Ascending aorta (tissue), 2 donors: ENCODE results near the gene ZNF785. TPM values are rescaled to one million over a fixed set of nuclear protein-coding genes. Genes with fewer than 3 reads are reported as not detected.
"Not testable (repeated sequence)": the region's sequence is repeated elsewhere in the genome, so short reads cannot be mapped to it uniquely, and the experiment has no call there.

ENCODE experiments used
- DNase-seq, 2 donors: peaks; one replicate each; pipeline ENCODE4 v3.0.0-alpha.2; 2019; ENCODE audit warnings: low spot score in 2 of 2
- H3K27ac ChIP-seq, 2 donors: fragments of 200-600 bp; sonication (generic); one replicate each; pipeline ENCODE4 v1.5.1; 2016 to 2017; ENCODE audit warnings: mild to moderate bottlenecking in 1 of 2
- H3K27me3 ChIP-seq: fragments of 200-600 bp; sonication (generic); one replicate; pipeline ENCODE4 v1.5.1; 2017
- H3K36me3 ChIP-seq, 2 donors: fragments of 200-600 bp; sonication (generic); one replicate each; pipeline ENCODE4 v1.5.1; 2016
- H3K4me1 ChIP-seq, 2 donors: fragments of 200-600 bp; sonication (generic); one replicate each; pipeline ENCODE4 v1.5.1; 2016 to 2017; ENCODE audit warnings: mild to moderate bottlenecking in 1 of 2
- H3K4me3 ChIP-seq, 2 donors: fragments of 200-600 bp; sonication (generic); one replicate each; pipeline ENCODE4 v1.5.1; 2016 to 2017; ENCODE audit warnings: mild to moderate bottlenecking in 1 of 2
- H3K9me3 ChIP-seq, 2 donors: fragments of 200-600 bp; sonication (generic); one replicate each; pipeline ENCODE4 v1.5.1; 2016
- CTCF ChIP-seq, 3 experiments: fragments of 200-600 bp in 2 of 3; fragments of 450-650 bp in 1 of 3; sonication (generic) in 2 of 3; IDR thresholded peaks; one replicate each; pipeline ENCODE4 v1.5.1; 2016 to 2019; ENCODE audit warnings: antibody characterized with exemption in 3 of 3, mild to moderate bottlenecking in 1 of 3, moderate library complexity in 1 of 3
- intact Hi-C: fragments of 100-400 bp; cut with DNase I; formaldehyde crosslinking; loops from one replicate; pipeline ENCODE4 v1.15.1; 2023
- total RNA-seq: library from RNA; depleted of rRNA; stranded (reverse); fragments of >200 nt; gene quantifications from one replicate; pipeline ENCODE4 v1.1.0, GENCODE V29; 2016

ZNF785 gene
- 12.1 TPM for total RNA-seq

DNA sequence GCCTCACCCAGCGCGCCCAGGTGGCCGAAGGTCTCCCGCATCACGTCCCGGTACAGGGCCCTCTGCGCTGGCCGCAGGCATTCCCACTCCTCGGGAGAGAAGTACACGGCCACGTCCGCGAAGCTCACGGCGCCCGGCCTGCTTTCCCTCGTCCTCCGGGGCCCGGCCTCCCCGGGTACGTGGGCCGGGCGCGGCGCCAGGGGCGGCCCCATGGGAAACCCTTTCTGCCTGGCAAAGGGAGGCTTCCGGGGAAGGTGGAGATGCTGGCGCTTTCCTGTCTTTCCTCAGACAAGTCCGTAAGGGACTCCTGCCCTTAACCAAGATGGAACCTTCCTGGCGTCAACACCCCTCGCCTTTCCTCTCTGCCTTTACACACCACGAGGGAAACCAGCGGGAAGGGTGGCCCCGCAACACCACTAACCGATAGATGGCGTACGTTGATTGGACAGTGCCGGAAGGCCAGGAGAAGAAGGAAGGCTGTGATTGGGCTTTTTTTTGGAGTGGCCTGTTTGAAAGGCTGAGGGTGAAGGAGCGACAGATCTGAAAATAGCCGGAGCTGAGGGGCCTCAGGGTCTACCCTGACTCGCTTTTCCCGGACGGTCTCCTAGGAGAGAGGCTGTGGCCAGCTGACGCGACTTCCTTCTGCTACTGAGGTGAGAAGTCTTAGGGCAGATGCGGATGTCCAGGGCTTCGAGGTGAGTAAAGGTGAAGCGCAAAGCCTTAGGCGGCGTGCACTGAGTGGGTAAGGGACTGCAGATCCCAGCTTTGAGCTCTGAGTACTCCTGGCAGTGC lies at the start of gene ZNF785:
ZNF785 (minus strand) TSS at position 298 of the 792 bp plus-strand sequence; CDS start at position 212, 86 bp downstream.
- Histone ChIP-seq H3K36me3 (peaks cover 10 to 29% of the 10 kb centered on the region in 2 donors), H3K27me3 (no peaks in the 10 kb centered on the region), H3K4me3 (peak within 1 kb of the TSS; percentile 82 to 90), H3K9me3 (no peaks in the 10 kb centered on the region), H3K4me1 (peaks cover 0 to 16% of the 10 kb centered on the region in 2 donors), H3K27ac (peak within 1 kb of the TSS; percentile 92 to 93)
- peak; percentile 97 to 99 for DNase-seq
- peak in 2 of 3 experiments; percentile 17 to 23 for TF ChIP-seq CTCF (IDR thresholded peaks at IDR 0.05)
- intact Hi-C loops: loop anchor here (1.0 to 2.0 kb wide), 8 partner anchors 13 to 73 kb away; partner anchors contain the start of genes FBRS, PRR14, ZNF689 and ZNF764

GRCh38 chr16:30633526-30633925 lies 48.0 kb upstream of the ZNF785 start:
- H3K4me1 ChIP-seq: peaks cover 0 to 10% of the 10 kb centered on the region in 2 donors
- no peaks in the 10 kb centered on the region for H3K9me3 ChIP-seq
- intact Hi-C loops: loop anchor here (5.0 kb wide), 1 partner anchor 101 kb away; the partner anchor contains the start of gene ZNF747
- peak overlapping the region; percentile 68 to 73 for H3K27ac ChIP-seq
- H3K27me3 ChIP-seq: no peaks in the 10 kb centered on the region
- TF ChIP-seq CTCF (IDR thresholded peaks at IDR 0.05): no peak
- peak overlapping the region; percentile 64 to 69 for H3K4me3 ChIP-seq
- no peaks in the 10 kb centered on the region for H3K36me3 ChIP-seq
- DNase-seq: no peak

GRCh38 chr16:30632454-30632853 lies 47.0 kb upstream of the ZNF785 start:
- intact Hi-C loops: loop anchor here (5.0 kb wide), 1 partner anchor 100 kb away; the partner anchor contains the start of gene ZNF747
- H3K36me3 ChIP-seq, DNase-seq, H3K9me3 ChIP-seq, H3K27ac ChIP-seq, H3K27me3 ChIP-seq, H3K4me3 ChIP-seq: not testable (repeated sequence)
- H3K4me1 ChIP-seq: peaks cover 0 to 12% of the 10 kb centered on the region in 2 donors

- peak in 1 of 2 donors; percentile 93 for DNase-seq
- peak overlapping the region in 1 of 2 donors; percentile 40 for H3K4me3 ChIP-seq
- peaks cover 0 to 3% of the 10 kb centered on the region in 2 donors for H3K4me1 ChIP-seq
- no peaks in the 10 kb centered on the region for H3K27me3 ChIP-seq
- H3K36me3 ChIP-seq: no peaks in the 10 kb centered on the region
- intact Hi-C loops: loop anchor here (1.0 kb wide), 1 partner anchor 19 kb away; the partner anchor contains the start of gene ZNF689
- TF ChIP-seq CTCF (IDR thresholded peaks at IDR 0.05): peak; percentile 76 to 89 (median 85)
- no peaks in the 10 kb centered on the region for H3K9me3 ChIP-seq
- H3K27ac ChIP-seq: no peak overlapping the region
These were observed 43.4 kb upstream of the ZNF785 start for GRCh38 chr16:30628628-30629540.

DNA sequence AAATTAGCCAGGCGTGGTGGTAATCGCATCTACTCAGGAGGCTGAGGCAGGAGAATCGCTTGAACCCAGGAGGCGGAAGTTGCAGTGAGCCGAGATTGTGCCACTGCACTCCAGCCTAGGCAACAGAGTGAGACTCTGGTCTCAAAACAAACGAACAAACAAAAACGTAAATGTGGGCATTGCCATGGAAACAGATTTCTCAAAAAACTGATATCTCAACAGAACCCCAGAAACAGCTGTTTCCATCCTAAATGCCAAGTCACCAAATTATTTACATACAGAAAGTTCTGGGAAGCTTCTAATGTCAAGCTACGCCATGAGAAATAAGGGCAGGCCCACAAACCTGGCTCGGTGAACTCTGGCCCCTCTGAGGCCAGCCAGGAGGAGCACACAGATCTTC lies 40.7 kb upstream of the ZNF785 start:
- intact Hi-C loops: no loop called here
- Histone ChIP-seq H3K4me3 (no peak overlapping the region), H3K4me1 (peaks cover 0 to 3% of the 10 kb centered on the region in 2 donors), H3K9me3 (no peaks in the 10 kb centered on the region), H3K27ac (no peak overlapping the region), H3K36me3 (no peaks in the 10 kb centered on the region), H3K27me3 (no peaks in the 10 kb centered on the region)
- no peak for TF ChIP-seq CTCF (IDR thresholded peaks at IDR 0.05)
- no peak for DNase-seq
